H9 (cell line): ENCODE results near the gene NCOA1. TPM values are rescaled to one million over a fixed set of nuclear protein-coding genes. Genes with fewer than 3 reads are reported as not detected.

Source experiments
- DNase-seq: peaks from one replicate; pipeline ENCODE4 v3.0.0-alpha.2; 2017
- H2AFZ ChIP-seq: one replicate; pipeline ENCODE4 v1.6.1; 2013; ENCODE audit warnings: mild to moderate bottlenecking, low read length, control low read depth, moderate library complexity
- H2AK5ac ChIP-seq: 2 replicates; pipeline ENCODE4 v1.6.1; 2013; ENCODE audit warnings: low read length, control low read depth, mixed read lengths; ENCODE audit not compliant: insufficient read length
- H2BK120ac ChIP-seq: one replicate; pipeline ENCODE4 v1.6.1; 2013; ENCODE audit warnings: low read depth, mild to moderate bottlenecking, low read length, control low read depth, inconsistent platforms; ENCODE audit not compliant: poor library complexity, severe bottlenecking
- H2BK12ac ChIP-seq: 2 replicates; pipeline ENCODE4 v1.6.1; 2013; ENCODE audit warnings: low read length, control low read depth, mixed read lengths, low read depth; ENCODE audit not compliant: insufficient read length
- H2BK15ac ChIP-seq: 2 replicates; pipeline ENCODE4 v1.6.1; 2013; ENCODE audit warnings: low read depth, low read length, control low read depth
- H2BK20ac ChIP-seq: one replicate; pipeline ENCODE4 v1.6.1; 2013; ENCODE audit warnings: low read depth, mild to moderate bottlenecking, low read length, control low read depth, inconsistent platforms; ENCODE audit not compliant: poor library complexity, severe bottlenecking
- H2BK5ac ChIP-seq: 2 replicates; pipeline ENCODE4 v1.6.1; 2013; ENCODE audit warnings: low read length, control low read depth, mixed read lengths; ENCODE audit not compliant: insufficient read length
- H3K14ac ChIP-seq: 2 replicates; pipeline ENCODE4 v1.6.1; 2013; ENCODE audit warnings: low read length, control low read depth; ENCODE audit not compliant: insufficient read depth
- H3K18ac ChIP-seq: 2 replicates; pipeline ENCODE4 v1.6.1; 2013; ENCODE audit warnings: low read depth, mild to moderate bottlenecking, mixed read lengths, low read length, control low read depth; ENCODE audit not compliant: insufficient read length
- H3K23ac ChIP-seq: 2 replicates; pipeline ENCODE4 v1.6.1; 2013; ENCODE audit warnings: low read length, control low read depth, mixed read lengths, low read depth; ENCODE audit not compliant: insufficient read length
- H3K23me2 ChIP-seq: 2 replicates; pipeline ENCODE4 v1.6.1; 2013; ENCODE audit warnings: low read depth, mild to moderate bottlenecking, mixed read lengths, low read length, control low read depth; ENCODE audit not compliant: insufficient read length, poor library complexity, severe bottlenecking
- H3K27ac ChIP-seq: 2 replicates; pipeline ENCODE4 v1.5.1; 2013; ENCODE audit warnings: low read length, control low read depth, mixed read lengths, low read depth; ENCODE audit not compliant: insufficient read length
- H3K27me3 ChIP-seq: 2 replicates; pipeline ENCODE4 v1.6.1; 2013; ENCODE audit warnings: low read length, control low read depth, inconsistent platforms; ENCODE audit not compliant: insufficient read depth
- H3K4ac ChIP-seq: 2 replicates; pipeline ENCODE4 v1.6.1; 2013; ENCODE audit warnings: low read depth, mild to moderate bottlenecking, control low read depth, inconsistent platforms, low read length, moderate library complexity
- H3K4me1 ChIP-seq: 2 replicates; pipeline ENCODE4 v1.6.1; 2013; ENCODE audit warnings: low read length, control low read depth, inconsistent platforms; ENCODE audit not compliant: insufficient read depth
- H3K4me2 ChIP-seq: 2 replicates; pipeline ENCODE4 v1.6.1; 2013; ENCODE audit warnings: low read length, control low read depth, mixed read lengths; ENCODE audit not compliant: insufficient read length, insufficient read depth
- H3K56ac ChIP-seq: 2 replicates; pipeline ENCODE4 v1.6.1; 2013; ENCODE audit warnings: low read depth, mild to moderate bottlenecking, mixed read lengths, low read length, control low read depth; ENCODE audit not compliant: insufficient read length
- H3K79me1 ChIP-seq: 2 replicates; pipeline ENCODE4 v1.6.1; 2013; ENCODE audit warnings: low read depth, mild to moderate bottlenecking, moderate library complexity, low read length, control low read depth, inconsistent platforms; ENCODE audit not compliant: insufficient read depth, poor library complexity, severe bottlenecking
- H3K79me2 ChIP-seq: 2 replicates; pipeline ENCODE4 v1.6.1; 2013; ENCODE audit warnings: low read length, control low read depth, inconsistent platforms; ENCODE audit not compliant: insufficient read depth
- H3K9ac ChIP-seq: 2 replicates; pipeline ENCODE4 v1.6.1; 2013; ENCODE audit warnings: low read length, control low read depth, mixed read lengths; ENCODE audit not compliant: insufficient read length; ENCODE audit errors: extremely low read depth
- H3K9me3 ChIP-seq: one replicate; pipeline ENCODE4 v1.6.1; 2013; ENCODE audit warnings: low read depth, low read length, inconsistent platforms; ENCODE audit not compliant: control insufficient read depth
- H3T11ph ChIP-seq: one replicate; pipeline ENCODE4 v1.6.1; 2013; ENCODE audit warnings: mild to moderate bottlenecking, low read length, control low read depth, inconsistent platforms
- H4K20me1 ChIP-seq: one replicate; pipeline ENCODE4 v1.6.1; 2013; ENCODE audit not compliant: control insufficient read depth, insufficient read length, insufficient read depth
- H4K5ac ChIP-seq: 2 replicates; pipeline ENCODE4 v1.6.1; 2013; ENCODE audit warnings: low read depth, mild to moderate bottlenecking, mixed read lengths, low read length, control low read depth; ENCODE audit not compliant: insufficient read length
- H4K8ac ChIP-seq: replicated peaks from 2 replicates; pipeline ENCODE4 v1.6.1; 2013; ENCODE audit warnings: low read length, control low read depth, mixed read lengths, low read depth; ENCODE audit not compliant: insufficient read length
- H4K91ac ChIP-seq: 2 replicates; pipeline ENCODE4 v1.6.1; 2013; ENCODE audit warnings: low read depth, mild to moderate bottlenecking, moderate library complexity, mixed read lengths, low read length, control low read depth; ENCODE audit not compliant: insufficient read length
- H3K27ac Mint-ChIP-seq, 3 experiments: 2 replicates in 2 of 3; 3 replicates in 1 of 3; pipeline ENCODE4 v1.8.0; 2020 to 2021; ENCODE audit warnings: mixed read lengths in 3 of 3, mild to moderate bottlenecking in 1 of 3, moderate library complexity in 1 of 3
- H3K27me3 Mint-ChIP-seq: 2 replicates; pipeline ENCODE4 v1.8.0; 2021; ENCODE audit warnings: low read depth, mild to moderate bottlenecking, moderate library complexity, mixed read lengths
- H3K36me3 Mint-ChIP-seq, 3 experiments: 2 replicates in 2 of 3; 3 replicates in 1 of 3; pipeline ENCODE4 v1.8.0; 2020 to 2021; ENCODE audit warnings: low read depth in 3 of 3, mixed read lengths in 3 of 3; ENCODE audit not compliant: insufficient read depth in 1 of 3
- H3K4me1 Mint-ChIP-seq, 2 experiments: 2 replicates each; pipeline ENCODE4 v1.8.0; 2020; ENCODE audit warnings: mixed read lengths in 2 of 2
- H3K4me3 Mint-ChIP-seq, 2 experiments: 2 replicates in 1 of 2; 3 replicates in 1 of 2; pipeline ENCODE4 v1.8.0; 2020 to 2021; ENCODE audit warnings: mild to moderate bottlenecking in 2 of 2, mixed read lengths in 2 of 2, moderate library complexity in 1 of 2
- H3K9me3 Mint-ChIP-seq, 2 experiments: 2 replicates in 1 of 2; 3 replicates in 1 of 2; pipeline ENCODE4 v1.8.0; 2020; ENCODE audit warnings: mild to moderate bottlenecking in 2 of 2, mixed read lengths in 2 of 2, moderate library complexity in 1 of 2
- CTCF ChIP-seq: fragments of 200-600 bp; sonication (generic); conservative IDR thresholded peaks from 3 replicates; pipeline ENCODE4 v1.8.0; 2021; ENCODE audit warnings: antibody characterized with exemption, mild to moderate bottlenecking
- WGBS: extraction: QIAGEN DNeasy Blood & Tissue Kit; methylation state at CpG from one replicate; pipeline ENCODE4 v1.1.7; 2013; ENCODE audit warnings: missing lambda C conversion rate, low lambda C conversion rate, mixed read lengths; ENCODE audit not compliant: insufficient read length; ENCODE audit errors: extremely low coverage; 5-methylcytosine and 5-hydroxymethylcytosine counted together
- total RNA-seq: library from RNA; stranded (reverse); gene quantifications from 2 replicates; pipeline ENCODE4 v1.2.1, GENCODE V29; 2021

Gene NCOA1
- total RNA-seq, 1 experiment from 2014 or later, result 14.8 TPM

GRCh38 chr2:24749069-24749691 is 258.1 kb downstream of the NCOA1 start:
- H3K9me3 ChIP-seq, result no peaks in the 10 kb centered on the region
- H2BK5ac ChIP-seq, result no peak overlapping the region
- no peak overlapping the region for H3K23ac ChIP-seq
- H2BK20ac ChIP-seq, result no peak overlapping the region
- Mint-ChIP-seq H3K27me3 (no peaks in the 10 kb centered on the region), H3K4me1 (peaks cover 2 to 5% of the 10 kb centered on the region in 2 experiments; a peak in 3 of 4 replicates), H3K27ac (peak overlapping the region in 2 of 3 experiments; percentile 3 to 50; a peak in 3 of 7 replicates), H3K4me3 (no peak overlapping the region), H3K9me3 (no peaks in the 10 kb centered on the region), H3K36me3 (no peaks in the 10 kb centered on the region)
- no peak overlapping the region for H3K56ac ChIP-seq
- H4K8ac ChIP-seq, result no peak overlapping the region
- no peak overlapping the region for H3K27ac ChIP-seq
- no peak overlapping the region for H3K9ac ChIP-seq
- H3K18ac ChIP-seq, result no peak overlapping the region
- H4K5ac ChIP-seq, result no peak overlapping the region
- no CpG with 5 or more reads among the region's 7 CpGs for WGBS
- H4K91ac ChIP-seq, result no peak overlapping the region
- no peak overlapping the region for H2BK120ac ChIP-seq
- H3K79me2 ChIP-seq, result no peaks in the 10 kb centered on the region
- H3K79me1 ChIP-seq, result no peaks in the 10 kb centered on the region
- no peak overlapping the region for H3K4ac ChIP-seq
- peak; percentile 48 for TF ChIP-seq CTCF
- H2BK12ac ChIP-seq, result no peak overlapping the region
- no peaks in the 10 kb centered on the region for H3K4me1 ChIP-seq
- no peaks in the 10 kb centered on the region for H4K20me1 ChIP-seq
- no peak overlapping the region for H3K14ac ChIP-seq
- no peaks in the 10 kb centered on the region for H3K27me3 ChIP-seq
- H3K23me2 ChIP-seq, result no peaks in the 10 kb centered on the region
- H3T11ph ChIP-seq, result no peak overlapping the region
- no peak overlapping the region for H3K4me2 ChIP-seq
- H2AK5ac ChIP-seq, result no peak overlapping the region
- DNase-seq, result peak; percentile 52
- no peak overlapping the region for H2AFZ ChIP-seq
- no peak overlapping the region for H2BK15ac ChIP-seq
